Posterior cingulate gyrus (tissue), 11 donors: ENCODE measurements around the gene EZR.

Experiments
- DNase-seq, 10 donors: peaks; one replicate each; pipeline versions ENCODE4 v3.0.0 to v3.0.0-alpha.2; 2020 to 2021; ENCODE audit warnings: mixed read lengths in 3 of 10
- intact Hi-C: fragments of 100-400 bp; cut with DNase I; formaldehyde crosslinking; loops from one replicate; pipeline ENCODE4 v1.15.1; 2023

Gene EZR

DNA sequence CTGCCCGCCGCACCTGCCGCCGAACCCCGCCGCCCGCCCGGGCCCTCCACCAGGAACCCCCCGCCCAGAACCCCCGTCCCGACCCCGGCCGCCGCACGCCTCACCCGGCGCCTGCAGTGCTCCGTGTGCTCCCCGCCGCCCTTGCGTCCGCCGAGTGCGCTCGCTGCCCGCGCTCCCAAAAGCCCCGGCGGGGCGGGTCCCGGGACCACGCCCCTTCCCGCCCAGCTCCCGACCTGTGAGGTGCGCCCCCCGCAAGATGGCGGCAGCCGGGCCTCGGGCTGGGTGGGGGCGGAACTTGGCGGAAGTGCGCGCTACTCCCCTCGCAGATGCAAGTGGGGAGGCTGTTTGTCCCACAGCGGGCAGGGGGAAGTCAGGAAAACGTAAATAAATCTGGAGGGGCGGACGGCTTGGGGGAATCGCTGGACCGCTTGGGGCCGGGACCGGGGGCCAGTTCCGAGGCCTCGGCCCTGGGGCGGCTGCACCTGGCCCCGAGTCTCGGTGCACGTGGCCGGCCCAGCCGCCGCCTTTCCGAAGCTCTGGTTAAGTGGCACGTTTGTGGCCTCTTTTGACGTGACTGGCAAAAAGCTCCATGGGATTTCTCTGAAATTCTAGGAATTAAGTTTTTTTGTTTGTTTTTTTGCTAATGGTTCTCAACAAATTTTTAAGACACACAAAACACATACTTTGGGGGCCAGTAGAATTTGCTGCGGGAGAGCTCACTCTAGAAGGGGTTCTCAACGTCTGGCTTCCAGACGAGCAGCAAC lies at the start of gene EZR:
Gene EZR (minus strand): TSS at position 156 of the 764 bp plus-strand sequence. CDS start 1,275 bp downstream, outside the sequence.
- peak in 4 of 10 donors; percentile 19 to 39 (median 36) for DNase-seq
- intact Hi-C loops: loop anchor here (10.0 kb wide), 1 partner anchor 65 kb away; no protein-coding TSS in a partner anchor

DNA sequence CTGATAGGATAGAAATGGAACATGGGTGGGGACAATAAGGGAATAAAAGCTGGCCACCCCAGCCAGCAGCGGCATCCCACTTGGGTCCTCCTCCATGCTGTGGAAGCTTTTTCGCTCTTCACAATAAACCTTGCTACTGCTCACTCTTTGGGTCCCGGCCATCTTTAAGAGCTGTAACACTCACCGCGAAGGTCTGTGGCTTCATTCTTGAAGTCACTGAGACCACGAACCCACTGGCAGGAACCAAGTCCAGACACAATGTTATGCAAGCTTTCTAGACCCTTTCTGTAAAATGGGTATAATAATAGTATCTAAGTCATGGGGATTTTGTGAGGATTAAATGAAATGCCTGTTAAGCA lies 48.9 kb upstream of the EZR start:
- no peak for DNase-seq
- intact Hi-C loops: no loop called here

DNA sequence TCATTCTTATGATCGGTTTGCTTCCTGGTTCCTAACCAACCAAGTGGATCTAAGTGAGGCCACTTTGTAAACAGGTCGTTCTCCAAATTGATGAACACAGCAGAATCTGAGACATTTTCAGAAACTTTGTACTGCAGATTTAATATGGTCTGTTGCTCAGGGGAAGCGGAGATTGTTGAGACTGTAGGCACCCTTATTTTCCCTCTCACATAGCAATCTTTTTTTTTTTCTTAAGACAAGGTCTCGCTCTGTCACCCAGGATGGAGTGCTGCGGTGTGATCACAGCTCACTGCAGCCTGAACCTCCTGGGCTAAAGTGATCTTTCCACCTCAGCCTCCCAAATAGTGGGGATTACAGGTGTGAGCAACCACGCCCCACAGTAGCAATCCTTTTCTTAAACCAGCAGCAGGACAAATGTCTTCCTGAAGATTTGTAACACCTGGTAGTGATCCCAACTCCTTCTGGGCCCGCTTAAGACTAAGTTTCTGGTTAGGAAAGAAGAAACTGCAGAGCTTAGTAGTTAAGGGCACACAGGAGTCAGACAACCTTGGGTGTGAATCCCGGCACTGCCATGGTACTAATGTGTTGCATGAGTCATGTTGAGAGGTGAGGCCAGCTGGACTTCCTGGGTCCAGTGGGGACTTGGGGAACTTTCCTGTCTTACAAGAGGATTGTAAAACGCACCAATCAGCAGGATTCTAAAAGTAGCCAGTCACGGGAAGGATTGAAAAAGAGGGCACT lies 48.4 kb upstream of the EZR start:
- intact Hi-C loops: no loop called here
- DNase-seq: no peak

DNA sequence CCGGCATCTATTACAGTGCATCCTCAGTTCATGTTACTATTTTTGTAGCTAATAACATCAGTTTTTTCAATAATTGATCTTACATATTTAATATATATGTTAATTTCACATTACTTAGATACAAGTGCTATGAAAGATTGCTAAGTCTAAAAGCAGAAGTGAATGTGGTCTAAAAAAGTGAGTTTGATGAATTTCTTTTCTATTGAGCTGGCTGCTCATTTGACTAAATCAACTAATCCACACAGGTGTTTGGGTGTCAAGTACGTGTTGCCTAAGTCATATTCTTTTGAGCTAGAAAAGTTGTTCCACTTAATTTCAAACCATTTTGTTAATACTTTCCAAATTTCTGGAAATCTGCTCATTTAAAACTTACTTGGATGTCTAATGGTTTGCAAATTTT lies 46.6 kb upstream of the EZR start:
- DNase-seq: no peak
- intact Hi-C loops: no loop called here

DNA sequence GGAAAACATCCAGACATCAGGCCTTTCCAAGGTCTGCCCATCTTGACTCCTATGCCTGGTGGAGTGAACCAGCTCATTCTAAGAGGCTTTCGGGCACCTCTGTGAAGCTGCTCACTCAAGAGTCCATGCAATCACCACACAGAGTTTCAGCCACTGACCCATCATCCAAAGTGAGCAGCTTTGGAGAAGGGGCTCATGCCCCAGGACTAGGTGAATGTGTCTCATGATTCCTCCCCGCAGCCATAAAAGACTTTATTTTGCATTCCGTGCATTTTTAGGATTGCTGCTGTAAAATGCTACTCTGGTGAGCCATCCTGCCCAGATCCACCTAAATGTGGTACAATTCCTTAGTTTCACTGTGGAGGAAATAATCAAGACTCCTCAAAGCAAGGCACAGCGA lies 44.5 kb upstream of the EZR start:
- intact Hi-C loops: no loop called here
- DNase-seq: no peak

GRCh38 chr6:158861686-158862381 lies 42.7 kb upstream of the EZR start:
- intact Hi-C loops: no loop called here
- no peak for DNase-seq

GRCh38 chr6:158860279-158860865 lies 41.2 kb upstream of the EZR start:
- intact Hi-C loops: no loop called here

GRCh38 chr6:158856261-158856660 lies 37.1 kb upstream of the EZR start:
- DNase-seq: no peak
- intact Hi-C loops: no loop called here

More at GRCh38 chr6:158860279-158860865, 41.2 kb upstream of the EZR start:
- no peak for DNase-seq

DNA sequence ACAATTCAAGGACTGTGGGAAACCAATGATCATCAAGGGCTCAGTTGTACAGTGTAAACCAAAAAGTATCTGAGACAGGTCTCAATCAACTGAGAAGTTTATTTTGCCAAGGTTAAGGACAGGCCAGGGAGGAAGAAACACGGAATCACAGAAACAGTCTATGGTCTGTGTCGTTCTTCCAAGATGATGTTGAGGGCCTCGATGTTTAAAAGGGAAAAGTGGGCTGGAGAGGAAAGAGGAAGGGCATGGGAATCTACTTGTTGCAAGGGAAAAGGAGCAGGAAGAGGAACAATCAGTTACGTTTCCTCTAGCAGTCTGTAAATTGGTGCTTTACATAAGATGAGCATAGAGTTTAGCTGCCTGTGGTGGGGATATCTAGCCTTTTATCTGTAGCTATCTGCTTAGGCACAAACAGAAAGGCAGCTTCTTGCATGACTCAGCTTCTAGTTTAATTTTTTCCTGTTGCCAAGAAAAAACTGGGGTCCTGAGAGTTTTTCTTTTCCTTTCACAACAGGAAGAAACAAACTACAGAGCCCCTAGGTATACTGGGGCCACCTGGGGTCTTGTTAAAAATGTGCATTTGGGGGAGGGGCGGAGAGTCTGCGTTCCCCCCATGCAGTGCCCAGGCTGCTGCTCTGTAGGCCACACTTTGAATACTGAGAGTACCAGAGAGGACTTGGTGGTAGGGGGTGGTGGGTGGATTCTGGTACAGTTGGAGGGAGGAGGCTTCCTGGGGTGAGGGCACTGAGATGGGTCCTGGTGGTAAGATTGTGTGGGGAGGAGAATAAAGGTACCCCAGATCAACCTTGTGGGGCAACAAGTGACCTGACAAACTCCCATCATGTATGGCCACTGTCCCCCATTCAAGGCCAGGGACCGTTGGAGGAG lies 35.3 kb upstream of the EZR start:
- intact Hi-C loops: no loop called here
- no peak for DNase-seq

DNA sequence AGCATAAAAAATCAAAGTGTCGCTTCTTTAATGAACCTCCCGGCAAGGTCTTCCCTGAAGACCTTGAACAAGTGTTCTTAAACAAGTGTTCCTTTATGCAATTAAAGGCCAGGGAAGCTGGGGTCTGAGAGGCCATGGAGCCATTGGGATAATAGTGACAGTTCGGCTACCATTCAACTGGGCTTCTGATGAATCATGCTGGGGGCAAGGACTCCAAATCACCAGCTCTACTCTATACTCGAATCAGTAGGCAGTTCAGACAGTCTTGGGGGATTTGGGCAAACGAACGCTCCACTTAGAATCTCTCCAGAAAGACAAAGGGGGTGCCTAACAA lies 34.7 kb upstream of the EZR start:
- no peak for DNase-seq
- intact Hi-C loops: no loop called here

- intact Hi-C loops: no loop called here
- DNase-seq: no peak
These were observed 34.1 kb upstream of the EZR start for GRCh38 chr6:158853072-158853879.

DNA sequence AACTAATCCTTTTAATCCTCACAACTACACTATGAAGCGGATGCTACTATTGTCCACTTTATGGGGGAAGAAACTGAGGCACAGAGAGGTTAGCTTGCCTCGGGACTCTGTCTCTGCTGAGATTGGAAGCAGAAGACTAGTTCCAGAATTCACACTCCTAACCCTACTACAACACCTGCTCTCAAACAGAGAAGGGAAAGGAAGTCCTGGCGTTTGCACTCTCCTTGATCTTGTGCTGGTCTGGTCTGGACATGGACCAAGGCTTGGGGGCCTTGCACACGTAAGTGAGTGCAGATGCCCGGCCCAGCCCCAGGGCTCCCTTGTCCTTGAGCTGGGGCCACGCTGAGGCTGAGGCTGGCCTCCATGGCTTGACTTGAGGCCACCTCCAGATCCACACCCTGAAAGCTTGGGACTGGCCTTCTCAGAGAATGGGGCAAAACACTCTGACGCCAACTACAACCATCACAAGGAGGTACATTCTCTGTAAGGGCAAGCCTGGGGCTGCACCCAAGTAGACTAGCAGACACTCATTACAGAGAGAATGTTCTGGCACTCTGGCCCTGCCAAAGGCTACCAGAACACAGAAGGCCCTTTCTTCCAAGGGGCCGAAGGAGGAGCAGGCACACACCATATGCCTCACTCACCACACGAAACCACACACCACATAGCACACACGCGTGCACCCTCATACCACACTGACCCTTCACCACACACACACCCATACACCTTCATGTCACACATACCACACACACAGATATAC lies 33.3 kb upstream of the EZR start:
- intact Hi-C loops: no loop called here
- no peak for DNase-seq

GRCh38 chr6:158850807-158851115 lies 31.6 kb upstream of the EZR start:
- DNase-seq: no peak
- intact Hi-C loops: no loop called here

DNA sequence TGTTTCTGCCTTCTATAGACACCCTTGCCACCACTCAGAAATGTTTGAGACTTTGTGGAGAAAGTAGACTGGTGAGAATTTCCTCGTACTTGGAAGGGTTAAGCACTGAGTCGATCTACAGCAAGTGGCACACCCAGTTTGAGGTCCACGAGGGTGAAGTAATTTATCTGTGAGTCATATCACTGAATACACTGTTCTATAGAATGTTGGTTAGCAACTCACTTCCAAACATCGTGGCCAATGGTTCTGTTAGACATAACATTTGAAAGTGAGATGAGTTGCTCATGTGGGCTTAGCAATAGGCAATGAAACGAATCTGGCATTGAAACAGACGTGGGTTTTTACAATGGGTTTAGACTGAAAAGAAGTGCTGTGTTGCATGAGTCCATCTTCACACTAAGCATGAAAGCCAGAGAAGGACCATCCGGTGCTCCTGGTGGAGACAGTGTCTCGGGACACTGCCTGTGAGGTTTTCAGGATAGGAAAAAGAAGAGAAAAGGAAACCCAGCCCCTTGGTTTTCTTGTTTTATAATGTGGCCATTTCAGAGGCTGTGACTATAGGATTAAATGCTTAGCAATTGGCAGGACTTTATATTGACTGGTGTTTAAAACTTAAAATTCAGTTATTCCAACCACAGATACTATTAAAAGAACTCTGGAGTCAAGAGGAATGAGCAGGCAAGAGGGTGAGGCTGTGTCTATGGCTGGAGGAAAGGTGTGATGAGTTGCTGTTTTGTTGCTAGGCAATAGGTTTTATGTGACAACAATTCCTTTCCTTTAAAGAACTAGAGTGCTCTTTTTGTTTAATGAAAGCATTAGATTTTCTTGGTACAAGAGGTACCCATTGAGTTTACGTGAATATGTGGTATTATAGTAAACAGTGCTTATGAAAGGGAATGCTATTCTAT lies 31.0 kb upstream of the EZR start:
- no peak for DNase-seq
- intact Hi-C loops: no loop called here

GRCh38 chr6:158848490-158848895 lies 29.3 kb upstream of the EZR start:
- DNase-seq: no peak
- intact Hi-C loops: no loop called here

- intact Hi-C loops: no loop called here
- DNase-seq: no peak
These were observed 28.6 kb upstream of the EZR start for GRCh38 chr6:158847786-158848185.

GRCh38 chr6:158847012-158847529 lies 27.9 kb upstream of the EZR start:
- intact Hi-C loops: no loop called here
- DNase-seq: no peak
